Activated CD8-positive, alpha-beta memory T cell treated with anti-CD3 and anti-CD28 coated beads, Interleukin-2, amount 50 U/mL, for 4 hours (primary cell): ENCODE results near the gene SUZ12.
"Not testable (repeated sequence)": the region's sequence is repeated elsewhere in the genome, so short reads cannot be mapped to it uniquely, and the experiment has no call there.

ENCODE experiments used
- DNase-seq: peaks from one replicate; pipeline ENCODE4 v3.0.0-alpha.2; 2020

Gene SUZ12

GRCh38 chr17:32042266-32042665 is 105.5 kb downstream of the SUZ12 start:
- not testable (repeated sequence) for DNase-seq

DNA sequence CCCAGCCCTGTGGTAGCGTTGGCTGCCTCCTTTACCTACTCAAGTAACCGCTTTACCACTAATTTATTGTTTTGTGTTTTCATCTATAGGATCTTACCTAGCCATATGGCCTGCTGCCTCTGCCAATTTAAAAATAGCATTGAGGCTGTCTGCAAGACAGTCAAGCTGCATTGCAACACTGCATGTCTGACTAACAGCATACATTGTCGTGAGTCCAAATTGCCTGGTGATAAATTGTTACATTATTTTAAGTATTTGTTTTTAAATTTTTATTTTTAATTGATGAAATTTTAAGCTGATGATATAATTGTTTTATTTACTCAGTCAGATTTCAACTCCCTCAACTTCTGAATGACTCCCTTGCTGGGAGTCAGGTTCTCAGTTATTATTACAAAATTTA is 108.8 kb downstream of the SUZ12 start:
- DNase-seq: not testable (repeated sequence)

DNA sequence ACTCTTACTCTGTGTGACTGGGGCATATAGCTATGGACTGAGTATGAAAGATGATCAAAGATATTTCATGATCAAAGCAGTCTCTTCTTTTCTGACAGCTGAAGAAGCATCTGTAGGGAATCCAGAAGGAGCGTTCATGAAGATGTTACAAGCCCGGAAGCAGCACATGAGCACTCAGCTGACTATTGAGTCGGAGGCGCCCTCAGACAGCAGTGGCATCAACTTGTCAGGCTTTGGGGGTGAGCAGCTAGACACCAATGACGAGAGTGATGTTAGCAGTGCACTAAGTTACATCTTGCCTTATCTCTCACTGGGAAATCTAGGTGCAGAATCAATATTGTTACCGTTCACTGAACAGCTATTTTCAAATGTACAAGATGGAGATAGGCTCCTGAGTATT is 110.9 kb downstream of the SUZ12 start:
- not testable (repeated sequence) for DNase-seq
